SK-N-SH (cell line): ENCODE measurements around the gene BRI3.

Source experiments
- CTCF ChIP-seq: fragments of 200-600 bp; sonication (generic); IDR thresholded peaks from 2 replicates; pipeline ENCODE4 v1.6.1; 2017; ENCODE audit warnings: antibody characterized with exemption, mild to moderate bottlenecking, moderate library complexity
- POLR2AphosphoS5 ChIP-seq: IDR thresholded peaks from 2 replicates; pipeline ENCODE4 v1.6.1; 2012; ENCODE audit warnings: low read depth, low read length
- TAF1 ChIP-seq: IDR thresholded peaks from 2 replicates; pipeline ENCODE4 v1.6.1; 2012; ENCODE audit warnings: low read depth, mild to moderate bottlenecking, low read length, moderate library complexity, borderline replicate concordance
- TEAD4 ChIP-seq: IDR thresholded peaks from 2 replicates; pipeline ENCODE4 v1.4.0; 2012; ENCODE audit warnings: mild to moderate bottlenecking, borderline replicate concordance; ENCODE audit not compliant: insufficient read depth
- USF2 ChIP-seq: fragments of 150-350 bp; IDR thresholded peaks from 2 replicates; pipeline ENCODE4 v1.6.1; 2017; ENCODE audit warnings: antibody characterized with exemption, low read length, low read depth, borderline replicate concordance

- TF ChIP-seq CTCF (no peak), TAF1 (no peak), TEAD4 (no peak), POLR2AphosphoS5 (no peak), USF2 (no peak)
These were observed 54.0 kb downstream of the BRI3 start for GRCh38 chr7:98335411-98335977.
